ENCODE data around the gene ARHGAP9.
"Not testable (repeated sequence)": the region's sequence is repeated elsewhere in the genome, so short reads cannot be mapped to it uniquely, and the experiment has no call there.

ARHGAP9 gene

DNA sequence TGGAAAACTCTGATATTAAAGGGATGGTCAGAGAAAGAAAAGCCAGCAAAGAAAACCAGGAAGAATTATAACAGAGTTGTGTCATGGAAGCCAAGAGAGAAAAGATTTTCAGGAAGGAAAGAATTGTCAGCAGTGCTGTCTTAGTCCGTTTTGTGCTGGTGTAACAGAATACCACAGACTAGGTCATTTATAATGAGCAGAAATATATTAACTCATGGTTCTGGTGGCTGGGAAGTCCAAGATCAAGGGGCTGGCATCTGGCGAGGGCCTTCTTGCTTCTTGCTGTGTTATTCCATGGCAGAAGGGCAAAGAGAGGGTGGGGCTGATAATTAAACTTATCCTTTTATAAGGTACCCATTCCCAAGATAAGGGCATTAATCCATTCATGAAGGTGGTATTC lies 31.0 kb downstream of the ARHGAP9 start:
- Histone ChIP-seq H4K20me1 (ENCODE audit: low read depth, low read length) (no peaks in the 10 kb centered on the region), H3K9me3 (ENCODE audit: insufficient read depth, low read length) (no peaks in the 10 kb centered on the region), H3K4me2 (ENCODE audit: low read depth, low read length, poor library complexity, severe bottlenecking) (no peak overlapping the region), H3K4me3 (ENCODE audit: insufficient read depth, low read length, poor library complexity, severe bottlenecking) (no peak overlapping the region), H3K36me3 (ENCODE audit: low read length) (no peaks in the 10 kb centered on the region), H2AFZ (ENCODE audit: low read depth, low read length, severe bottlenecking) (no peak overlapping the region), H3K27ac (ENCODE audit: low read depth, low read length) (no peak overlapping the region), H3K9me2 (replicated peaks; ENCODE audit: insufficient read depth, low read length) (no peaks in the 10 kb centered on the region), H3K9ac (ENCODE audit: low read length) (no peak overlapping the region), H3K79me2 (ENCODE audit: insufficient read depth, low read length) (no peaks in the 10 kb centered on the region), H3F3A (ENCODE audit: insufficient read depth) (peaks cover 7% of the 10 kb centered on the region; the same call in 1 of the 2 replicates), H3K27me3 (ENCODE audit: low read length) (no peaks in the 10 kb centered on the region)
- TF ChIP-seq, protein P1, sequence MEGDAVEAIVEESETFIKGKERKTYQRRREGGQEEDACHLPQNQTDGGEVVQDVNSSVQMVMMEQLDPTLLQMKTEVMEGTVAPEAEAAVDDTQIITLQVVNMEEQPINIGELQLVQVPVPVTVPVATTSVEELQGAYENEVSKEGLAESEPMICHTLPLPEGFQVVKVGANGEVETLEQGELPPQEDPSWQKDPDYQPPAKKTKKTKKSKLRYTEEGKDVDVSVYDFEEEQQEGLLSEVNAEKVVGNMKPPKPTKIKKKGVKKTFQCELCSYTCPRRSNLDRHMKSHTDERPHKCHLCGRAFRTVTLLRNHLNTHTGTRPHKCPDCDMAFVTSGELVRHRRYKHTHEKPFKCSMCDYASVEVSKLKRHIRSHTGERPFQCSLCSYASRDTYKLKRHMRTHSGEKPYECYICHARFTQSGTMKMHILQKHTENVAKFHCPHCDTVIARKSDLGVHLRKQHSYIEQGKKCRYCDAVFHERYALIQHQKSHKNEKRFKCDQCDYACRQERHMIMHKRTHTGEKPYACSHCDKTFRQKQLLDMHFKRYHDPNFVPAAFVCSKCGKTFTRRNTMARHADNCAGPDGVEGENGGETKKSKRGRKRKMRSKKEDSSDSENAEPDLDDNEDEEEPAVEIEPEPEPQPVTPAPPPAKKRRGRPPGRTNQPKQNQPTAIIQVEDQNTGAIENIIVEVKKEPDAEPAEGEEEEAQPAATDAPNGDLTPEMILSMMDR (IDR thresholded peaks at IDR 0.05; ENCODE audit: insufficient read depth, low read length, poor library complexity, severe bottlenecking) = no peak
- no peak for TF ChIP-seq EZH2phosphoT487 (conservative IDR thresholded peaks at IDR 0.05; ENCODE audit: low read length)

DNA sequence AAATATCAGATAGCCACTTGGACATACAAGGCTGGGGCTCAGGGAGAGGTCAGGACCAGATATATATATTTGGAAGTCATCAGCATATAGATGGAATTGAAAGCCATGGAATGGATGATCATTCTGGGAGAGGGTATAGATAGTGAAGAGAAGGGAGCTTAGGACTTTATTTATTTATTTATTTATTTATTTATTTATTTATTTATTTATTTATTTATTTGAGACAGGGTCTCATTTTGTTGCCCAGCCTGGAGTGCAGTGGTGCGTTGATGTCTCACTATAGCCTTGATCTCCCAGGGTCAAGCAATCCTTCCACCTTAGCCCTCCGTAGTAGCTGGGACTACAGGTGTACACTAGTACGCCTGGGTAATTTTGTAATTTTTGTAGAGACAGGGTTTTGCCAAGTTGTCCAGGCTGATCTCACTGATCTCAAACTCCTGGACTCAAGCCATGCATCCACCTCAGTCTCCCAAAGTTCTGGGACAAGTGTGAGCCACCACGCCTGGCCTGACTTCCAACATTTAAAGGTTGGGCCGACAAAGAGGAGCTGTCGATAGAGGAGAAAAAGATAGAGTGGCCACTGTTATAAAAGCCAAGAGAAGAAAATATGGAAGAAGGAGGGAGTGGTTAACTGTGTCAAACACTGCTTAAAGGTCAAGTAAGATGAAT lies 33.2 kb downstream of the ARHGAP9 start:
- H3K9me3 ChIP-seq (ENCODE audit: insufficient read depth, low read length) = no peaks in the 10 kb centered on the region
- TF ChIP-seq, protein P1 (IDR thresholded peaks at IDR 0.05; ENCODE audit: insufficient read depth, low read length, poor library complexity, severe bottlenecking) = no peak
- no peak for TF ChIP-seq EZH2phosphoT487 (conservative IDR thresholded peaks at IDR 0.05; ENCODE audit: low read length)
- no peaks in the 10 kb centered on the region for H4K20me1 ChIP-seq (ENCODE audit: low read depth, low read length)
- H3F3A ChIP-seq (ENCODE audit: insufficient read depth) = peaks cover 7% of the 10 kb centered on the region; the same call in 1 of the 2 replicates
- H3K4me2 ChIP-seq (ENCODE audit: low read depth, low read length, poor library complexity, severe bottlenecking) = no peak overlapping the region
- peaks cover 3% of the 10 kb centered on the region; the same call in 1 of the 2 replicates for H3K27me3 ChIP-seq (ENCODE audit: low read length)
- H3K36me3 ChIP-seq (ENCODE audit: low read length) = no peaks in the 10 kb centered on the region
- H3K4me3 ChIP-seq (ENCODE audit: insufficient read depth, low read length, poor library complexity, severe bottlenecking) = no peak overlapping the region
- H3K9ac ChIP-seq (ENCODE audit: low read length) = no peak overlapping the region
- H3K27ac ChIP-seq (ENCODE audit: low read depth, low read length) = no peak overlapping the region
- H2AFZ ChIP-seq (ENCODE audit: low read depth, low read length, severe bottlenecking) = no peak overlapping the region
- no peaks in the 10 kb centered on the region for H3K9me2 ChIP-seq (replicated peaks; ENCODE audit: insufficient read depth, low read length)
- H3K79me2 ChIP-seq (ENCODE audit: insufficient read depth, low read length) = no peaks in the 10 kb centered on the region

DNA sequence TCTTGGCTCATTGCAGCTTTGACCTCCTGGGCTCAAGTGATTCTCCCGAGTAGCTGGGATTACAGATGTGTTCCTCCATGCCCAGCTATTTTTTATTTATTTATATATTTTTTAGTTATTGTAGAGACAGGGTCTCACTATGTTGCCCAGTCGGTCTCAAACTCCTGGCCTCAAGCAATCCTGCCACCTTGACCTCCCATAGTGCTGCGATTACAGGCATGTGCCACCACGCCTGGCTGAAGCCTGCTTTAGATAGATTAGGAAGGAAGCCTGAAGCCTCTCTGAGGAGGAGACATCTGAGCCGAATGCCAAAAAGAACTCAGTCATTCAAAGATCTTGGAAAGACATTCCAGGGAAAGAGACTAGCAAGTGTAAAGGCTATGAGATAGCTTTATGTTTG lies 34.9 kb downstream of the ARHGAP9 start:
- Histone ChIP-seq H3K9me3 (ENCODE audit: insufficient read depth, low read length) (no peaks in the 10 kb centered on the region), H3F3A (ENCODE audit: insufficient read depth) (peaks cover 7% of the 10 kb centered on the region; the same call in 1 of the 2 replicates), H3K79me2 (ENCODE audit: insufficient read depth, low read length) (no peaks in the 10 kb centered on the region), H3K4me2 (ENCODE audit: low read depth, low read length, poor library complexity, severe bottlenecking) (no peak overlapping the region), H4K20me1 (ENCODE audit: low read depth, low read length) (no peaks in the 10 kb centered on the region), H2AFZ (ENCODE audit: low read depth, low read length, severe bottlenecking) (no peak overlapping the region), H3K36me3 (ENCODE audit: low read length) (no peaks in the 10 kb centered on the region), H3K27me3 (ENCODE audit: low read length) (peaks cover 3% of the 10 kb centered on the region; the same call in 1 of the 2 replicates), H3K27ac (ENCODE audit: low read depth, low read length) (no peak overlapping the region), H3K4me3 (ENCODE audit: insufficient read depth, low read length, poor library complexity, severe bottlenecking) (no peak overlapping the region), H3K9me2 (replicated peaks; ENCODE audit: insufficient read depth, low read length) (no peaks in the 10 kb centered on the region), H3K9ac (ENCODE audit: low read length) (no peak overlapping the region)
- TF ChIP-seq, protein P1 (IDR thresholded peaks at IDR 0.05; ENCODE audit: insufficient read depth, low read length, poor library complexity, severe bottlenecking) = no peak
- no peak for TF ChIP-seq EZH2phosphoT487 (conservative IDR thresholded peaks at IDR 0.05; ENCODE audit: low read length)

DNA sequence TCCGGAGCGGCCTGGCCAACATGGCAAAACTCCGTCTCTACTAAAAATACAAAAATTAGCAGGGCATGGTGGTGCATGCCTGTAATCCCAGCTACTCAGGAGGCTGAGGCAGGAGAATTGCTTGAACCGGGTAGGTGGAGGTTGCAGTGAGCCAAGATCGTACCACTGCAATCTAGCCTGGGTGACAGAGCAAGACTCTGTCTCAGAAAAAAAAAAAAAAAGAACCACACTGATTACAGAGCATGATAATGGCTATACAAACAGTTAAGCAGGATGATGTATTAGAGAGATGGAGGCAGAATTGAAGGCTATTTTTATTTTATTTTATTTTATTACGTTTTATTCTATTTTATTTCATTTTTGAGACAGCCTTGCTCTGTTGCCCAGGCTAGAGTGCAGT lies 35.3 kb downstream of the ARHGAP9 start:
- not testable (repeated sequence) for H3K27me3 ChIP-seq (ENCODE audit: low read length); H3K79me2 ChIP-seq (ENCODE audit: insufficient read depth, low read length); H2AFZ ChIP-seq (ENCODE audit: low read depth, low read length, severe bottlenecking); H4K20me1 ChIP-seq (ENCODE audit: low read depth, low read length); H3K27ac ChIP-seq (ENCODE audit: low read depth, low read length); H3K4me3 ChIP-seq (ENCODE audit: insufficient read depth, low read length, poor library complexity, severe bottlenecking); H3K36me3 ChIP-seq (ENCODE audit: low read length); H3K9me2 ChIP-seq (replicated peaks; ENCODE audit: insufficient read depth, low read length); H3K9ac ChIP-seq (ENCODE audit: low read length); H3F3A ChIP-seq (ENCODE audit: insufficient read depth); H3K4me2 ChIP-seq (ENCODE audit: low read depth, low read length, poor library complexity, severe bottlenecking); H3K9me3 ChIP-seq (ENCODE audit: insufficient read depth, low read length)

All from SU-DHL-6 (cell line).